ENCODE measurements around the gene GPRIN2. TPM values are rescaled to one million over a fixed set of nuclear protein-coding genes. Genes with fewer than 3 reads are reported as not detected.

The GPRIN2 gene
- polyA plus RNA-seq, 4 donors = 13.9 to 33.5 (median 20.1) TPM

Other genes with a start within 250 kb of the GPRIN2 start
- gene ANXA8L1, start 180.9 kb downstream of the GPRIN2 start, polyA plus RNA-seq = under 1 TPM in 1 of 4 donors, not detected in 3; 0.03 TPM
- gene NPY4R, start 90.7 kb downstream of the GPRIN2 start, polyA plus RNA-seq = under 1 TPM in 2 of 4 donors, not detected in 2; 0.73 to 0.78 TPM
- gene SYT15, start 22.5 kb upstream of the GPRIN2 start, polyA plus RNA-seq = 1 to 10 TPM in 2 of 4 donors, under 1 TPM in 1, not detected in 1; 0.27 to 2.9 (median 1.7) TPM